Thymus (tissue), 11 donors: ENCODE measurements around the gene MEIS2. TPM values are rescaled to one million over a fixed set of nuclear protein-coding genes. Genes with fewer than 3 reads are reported as not detected.
A peak's percentile ranks its signal among the peaks of the same experiment; 100 is the strongest.

ENCODE experiments used
- DNase-seq, 9 donors: peaks; one replicate each; pipeline ENCODE4 v3.0.0-alpha.2; 2013; ENCODE audit warnings: low spot score in 9 of 9, low read depth in 6 of 9, missing footprints in 1 of 9
- H3K27ac ChIP-seq, 2 donors: one replicate each; pipeline ENCODE4 v1.5.1; 2013; ENCODE audit warnings: control low read depth in 1 of 2, low read depth in 1 of 2, low read length in 1 of 2, mild to moderate bottlenecking in 1 of 2, moderate library complexity in 1 of 2
- H3K27me3 ChIP-seq, 2 donors: one replicate each; pipeline ENCODE4 v1.5.1; 2013; ENCODE audit warnings: low read length in 1 of 2; ENCODE audit not compliant: control insufficient read depth in 2 of 2, insufficient read depth in 1 of 2
- H3K36me3 ChIP-seq, 2 donors: one replicate each; pipeline ENCODE4 v1.5.1; 2013; ENCODE audit warnings: low read length in 1 of 2, mild to moderate bottlenecking in 1 of 2, moderate library complexity in 1 of 2; ENCODE audit not compliant: control insufficient read depth in 2 of 2, insufficient read depth in 2 of 2
- H3K4me1 ChIP-seq, 2 donors: one replicate each; pipeline ENCODE4 v1.5.1; 2013; ENCODE audit warnings: low read length in 2 of 2; ENCODE audit not compliant: control insufficient read depth in 2 of 2, insufficient read depth in 2 of 2
- H3K4me3 ChIP-seq, 2 donors: one replicate each; pipeline ENCODE4 v1.5.1; 2013; ENCODE audit warnings: low read length in 2 of 2, control low read depth in 1 of 2, mild to moderate bottlenecking in 1 of 2
- H3K9me3 ChIP-seq, 2 donors: one replicate each; pipeline ENCODE4 v1.5.1; 2013; ENCODE audit warnings: low read length in 1 of 2, mild to moderate bottlenecking in 1 of 2; ENCODE audit not compliant: control insufficient read depth in 2 of 2, insufficient read depth in 1 of 2
- WGBS: extraction: QIAGEN DNeasy Blood & Tissue Kit; methylation state at CpG from one replicate; pipeline ENCODE4 v1.1.7; 2013; 5-methylcytosine and 5-hydroxymethylcytosine counted together
- polyA plus RNA-seq: library from polyadenylated mRNA; stranded (reverse); fragments of 200-250 nt; gene quantifications from one replicate; pipeline ENCODE4 v1.2.3, GENCODE V29; 2013
- total RNA-seq: library from RNA; stranded (reverse); fragments of 120-200 nt; gene quantifications from one replicate; pipeline ENCODE4 v1.2.4, GENCODE V29; 2013
- donor health status: healthy.

MEIS2 gene
- total and polyA plus RNA-seq, 2 donors, result 20.8 to 32.7 TPM

DNA sequence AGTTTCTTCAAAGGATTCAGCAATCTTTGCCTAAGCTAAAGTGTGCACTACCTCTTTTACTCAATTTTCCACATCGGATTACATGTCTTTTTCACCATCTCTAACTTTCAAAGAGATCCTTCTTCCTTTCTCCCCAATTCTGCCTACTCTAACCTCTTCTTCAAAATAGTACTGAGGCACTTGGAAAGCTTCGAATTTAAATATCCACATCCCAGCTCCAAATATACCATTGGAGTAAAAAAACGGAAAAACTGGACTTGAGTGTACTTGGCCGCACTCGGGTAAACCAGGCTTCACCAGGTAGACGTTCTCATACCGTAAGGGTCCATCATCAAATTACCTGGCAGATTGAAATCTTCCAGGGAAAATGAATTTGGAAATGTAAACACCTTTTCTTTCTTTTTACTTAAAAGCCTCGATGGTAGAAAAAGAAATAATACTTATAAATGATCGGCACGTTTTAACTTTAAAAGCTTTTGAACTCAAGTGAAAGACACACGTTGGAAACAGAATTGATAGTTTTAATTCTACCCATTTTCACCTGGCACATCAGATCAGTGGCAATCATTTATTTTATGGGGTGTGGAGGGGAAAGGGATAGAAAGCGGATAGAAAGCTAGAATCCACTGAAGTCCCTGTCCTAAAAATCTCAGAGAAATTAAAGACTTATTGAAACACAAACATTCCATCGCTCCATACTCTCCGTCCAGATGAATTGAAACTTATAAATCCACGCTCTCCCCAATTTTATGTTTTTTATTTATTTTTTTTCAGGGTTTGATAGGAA, 8.2 kb upstream of the MEIS2 start:
- H3K27me3 ChIP-seq, result peaks cover 59 to 93% of the 10 kb centered on the region in 2 donors
- no peak for DNase-seq
- no peaks in the 10 kb centered on the region for H3K36me3 ChIP-seq
- peak overlapping the region in 1 of 2 donors; percentile 64 for H3K27ac ChIP-seq
- peaks cover 0 to 2% of the 10 kb centered on the region in 2 donors for H3K9me3 ChIP-seq
- no peak overlapping the region for H3K4me3 ChIP-seq
- 41% methylated on average over 15 of the region's 15 CpGs for WGBS
- H3K4me1 ChIP-seq, result no peaks in the 10 kb centered on the region

DNA sequence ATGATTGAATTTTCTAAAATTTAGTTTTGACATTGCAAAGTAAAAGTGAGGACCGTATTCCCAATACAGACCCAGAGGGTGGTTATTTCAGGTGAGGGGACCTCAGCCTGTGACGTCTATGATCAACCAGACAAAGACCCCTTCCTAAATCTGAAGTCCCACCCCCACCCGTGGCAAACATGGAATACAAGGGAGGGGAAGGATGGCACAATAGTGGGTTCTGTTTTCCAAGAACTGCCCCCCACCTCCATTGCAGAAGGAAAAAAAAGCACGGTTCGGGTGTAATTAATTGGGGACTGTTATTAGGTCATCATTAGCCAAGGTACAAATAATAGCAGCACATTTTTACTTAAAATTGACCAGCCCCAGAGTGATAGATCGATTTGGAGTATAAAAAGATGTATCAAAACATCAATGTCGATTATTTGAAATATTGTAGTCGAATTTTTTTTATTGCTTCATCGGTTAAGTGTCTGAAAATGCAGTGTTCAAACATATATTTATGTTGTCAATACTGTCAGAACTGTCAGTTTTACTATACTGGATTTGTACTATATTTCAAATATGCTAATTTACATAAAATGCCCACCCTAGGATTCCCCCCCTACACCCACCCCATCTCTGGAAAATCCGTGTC, 7.5 kb upstream of the MEIS2 start:
- WGBS, result 20% methylated on average over 10 of the region's 10 CpGs
- H3K4me3 ChIP-seq, result no peak overlapping the region
- peaks cover 0 to 2% of the 10 kb centered on the region in 2 donors for H3K9me3 ChIP-seq
- H3K36me3 ChIP-seq, result no peaks in the 10 kb centered on the region
- H3K4me1 ChIP-seq, result no peaks in the 10 kb centered on the region
- DNase-seq, result no peak
- H3K27me3 ChIP-seq, result peaks cover 65 to 94% of the 10 kb centered on the region in 2 donors
- peak overlapping the region in 1 of 2 donors; percentile 61 for H3K27ac ChIP-seq

DNA sequence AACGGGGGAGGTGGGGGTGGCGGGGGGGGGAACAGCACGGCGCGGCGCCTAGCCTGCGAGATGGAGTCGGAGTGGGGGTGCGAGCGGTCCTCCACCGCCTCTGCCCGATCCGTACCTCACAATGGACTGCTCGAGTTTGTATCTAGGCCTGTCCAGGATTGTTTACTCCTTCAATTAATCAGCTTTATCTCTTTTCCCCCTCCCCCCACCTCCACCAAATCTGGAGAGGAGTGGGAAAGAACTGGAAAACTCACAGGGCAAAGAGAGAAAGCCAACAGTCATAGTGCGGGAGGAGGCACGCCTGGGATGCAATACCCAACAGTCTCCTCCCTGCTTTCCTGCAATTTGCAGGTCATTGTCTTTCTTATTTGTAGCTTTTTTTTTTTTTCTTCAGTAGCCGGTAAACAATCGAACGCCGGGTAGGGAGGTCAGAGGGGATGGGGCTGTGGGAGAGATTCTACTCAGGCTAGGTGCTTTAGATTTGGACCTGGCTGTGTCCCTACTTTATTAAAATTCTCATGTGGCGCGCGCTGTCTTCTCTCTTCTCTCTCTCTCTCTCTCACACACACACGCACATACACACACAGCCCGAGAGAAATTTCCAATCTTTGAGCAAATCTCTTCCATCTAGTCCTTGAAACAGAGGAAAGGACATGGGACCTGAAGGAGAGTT, 6.9 kb upstream of the MEIS2 start:
- Histone ChIP-seq H3K36me3 (no peaks in the 10 kb centered on the region), H3K4me1 (no peaks in the 10 kb centered on the region), H3K27ac (peak overlapping the region; percentile 72 to 74), H3K9me3 (peaks cover 0 to 2% of the 10 kb centered on the region in 2 donors), H3K4me3 (no peak overlapping the region), H3K27me3 (peaks cover 71 to 96% of the 10 kb centered on the region in 2 donors)
- WGBS, result 15% methylated on average over 25 of the region's 25 CpGs
- DNase-seq, result no peak

DNA sequence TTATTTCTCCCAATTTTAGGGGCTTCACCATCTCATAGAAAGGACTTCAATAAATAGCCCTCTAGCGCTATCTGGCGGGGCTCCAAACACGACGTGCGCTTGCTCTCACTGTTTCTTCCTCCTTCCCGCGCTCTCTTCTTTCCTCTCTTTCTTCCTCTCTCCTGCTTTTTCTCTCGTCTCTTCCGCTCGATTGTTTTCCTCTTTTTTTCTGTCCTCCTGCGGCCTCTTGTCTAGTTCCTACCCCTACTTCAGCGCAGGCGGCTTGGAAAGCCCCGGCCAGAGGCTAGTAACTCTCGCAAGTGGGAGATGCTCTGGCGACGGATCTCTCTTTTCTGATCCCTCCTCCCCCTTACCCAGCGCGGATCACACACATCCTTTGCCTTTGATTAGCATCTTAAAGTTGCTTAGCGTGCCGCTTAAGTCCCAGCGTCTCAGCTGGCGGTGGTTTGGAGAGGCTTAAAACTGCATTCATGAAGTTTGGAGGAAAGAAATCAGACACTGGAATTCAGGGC, 6.2 kb upstream of the MEIS2 start:
- H3K9me3 ChIP-seq, result peaks cover 0 to 2% of the 10 kb centered on the region in 2 donors
- 4% methylated on average over 23 of the region's 23 CpGs for WGBS
- H3K27me3 ChIP-seq, result peaks cover 71 to 95% of the 10 kb centered on the region in 2 donors
- peak overlapping the region; percentile 70 to 74 for H3K27ac ChIP-seq
- H3K4me1 ChIP-seq, result no peaks in the 10 kb centered on the region
- DNase-seq, result peak in 1 of 9 donors; percentile 37
- peak overlapping the region; percentile 15 to 16 for H3K4me3 ChIP-seq
- H3K36me3 ChIP-seq, result no peaks in the 10 kb centered on the region

DNA sequence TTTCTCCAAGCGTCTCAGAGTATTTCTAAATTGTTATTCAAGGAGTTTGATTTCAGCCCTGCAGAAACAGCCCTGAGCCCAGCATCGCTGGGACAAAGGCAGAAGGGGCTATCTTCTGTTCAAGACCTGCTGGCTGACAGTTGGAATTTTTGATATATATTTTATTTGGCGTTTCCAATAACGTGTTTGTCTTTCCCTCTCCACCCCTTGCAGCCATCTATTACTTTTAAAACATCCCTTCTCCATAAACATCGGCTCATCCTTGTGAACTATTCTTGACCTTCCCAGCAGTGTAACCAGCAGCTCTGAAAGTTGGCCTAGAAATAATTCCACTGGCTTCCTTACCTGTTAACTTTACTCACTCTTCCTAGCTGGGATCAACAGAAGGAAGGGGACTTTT, 5.5 kb upstream of the MEIS2 start:
- Histone ChIP-seq H3K36me3 (no peaks in the 10 kb centered on the region), H3K4me1 (peaks cover 3% of the 10 kb centered on the region in 2 donors), H3K27me3 (peaks cover 74 to 95% of the 10 kb centered on the region in 2 donors), H3K27ac (peak overlapping the region in 1 of 2 donors; percentile 70), H3K4me3 (peak overlapping the region in 1 of 2 donors; percentile 5), H3K9me3 (peaks cover 0 to 2% of the 10 kb centered on the region in 2 donors)
- DNase-seq, result no peak
- 34% methylated on average over 5 of the region's 5 CpGs for WGBS

DNA sequence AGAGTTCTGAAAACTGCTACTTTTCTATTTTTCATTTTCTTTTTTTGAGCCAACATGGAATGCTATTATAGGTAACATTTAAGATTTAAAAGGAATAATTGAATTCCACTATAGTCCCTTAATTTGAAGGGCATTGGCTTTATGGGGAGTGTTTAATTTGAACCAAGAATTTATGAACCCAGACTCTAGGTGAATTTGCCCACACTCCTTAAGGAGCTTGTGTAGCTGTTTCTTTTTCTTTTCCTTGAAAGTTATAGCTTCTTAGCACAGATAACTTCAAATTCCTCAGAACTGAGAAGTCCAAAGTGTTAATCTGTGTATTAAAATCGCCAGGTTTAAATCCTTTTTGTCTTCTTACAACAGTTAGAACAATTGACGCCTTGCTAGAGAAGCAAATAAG, 4.7 kb upstream of the MEIS2 start:
- DNase-seq, result no peak
- peaks cover 0 to 1% of the 10 kb centered on the region in 2 donors for H3K9me3 ChIP-seq
- peaks cover 4 to 6% of the 10 kb centered on the region in 2 donors for H3K4me1 ChIP-seq
- peak overlapping the region in 1 of 2 donors; percentile 29 for H3K27ac ChIP-seq
- H3K27me3 ChIP-seq, result peaks cover 74 to 95% of the 10 kb centered on the region in 2 donors
- no peak overlapping the region for H3K4me3 ChIP-seq
- H3K36me3 ChIP-seq, result no peaks in the 10 kb centered on the region
- WGBS, result 66% methylated on average over 2 of the region's 2 CpGs

DNA sequence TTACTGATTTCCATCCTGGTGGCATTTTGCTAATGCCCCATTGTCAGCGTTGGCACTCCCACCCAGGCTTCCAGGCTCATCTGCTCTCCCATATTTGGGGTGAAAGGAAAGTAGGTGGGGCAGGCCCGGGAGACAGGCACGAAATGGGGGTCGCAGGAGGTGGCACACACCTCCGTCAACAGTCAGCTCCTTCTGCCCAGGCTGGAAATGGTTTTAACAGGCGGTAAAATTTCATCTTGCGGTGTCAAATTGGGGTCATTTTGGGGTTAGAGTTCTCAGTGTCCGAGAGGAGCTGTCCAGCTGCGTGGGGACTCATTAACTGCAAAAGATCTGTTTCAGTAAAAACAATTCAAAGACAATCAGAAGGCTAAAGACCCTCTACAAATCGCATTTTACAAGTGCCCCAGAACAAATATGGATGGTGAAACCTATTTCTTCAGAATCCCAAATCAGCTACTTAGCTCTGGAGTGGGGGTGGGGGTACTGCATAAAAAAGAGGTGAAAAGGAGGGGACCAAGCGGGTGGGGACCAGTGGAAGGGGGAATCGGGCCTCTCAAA, 4.2 kb upstream of the MEIS2 start:
- peak overlapping the region; percentile 36 to 60 for H3K27ac ChIP-seq
- DNase-seq, result no peak
- H3K27me3 ChIP-seq, result peaks cover 76 to 95% of the 10 kb centered on the region in 2 donors
- WGBS, result 39% methylated on average over 12 of the region's 12 CpGs
- H3K4me3 ChIP-seq, result peak overlapping the region in 1 of 2 donors; percentile 13
- peaks cover 4 to 6% of the 10 kb centered on the region in 2 donors for H3K4me1 ChIP-seq
- H3K9me3 ChIP-seq, result peaks cover 0 to 1% of the 10 kb centered on the region in 2 donors
- H3K36me3 ChIP-seq, result no peaks in the 10 kb centered on the region

DNA sequence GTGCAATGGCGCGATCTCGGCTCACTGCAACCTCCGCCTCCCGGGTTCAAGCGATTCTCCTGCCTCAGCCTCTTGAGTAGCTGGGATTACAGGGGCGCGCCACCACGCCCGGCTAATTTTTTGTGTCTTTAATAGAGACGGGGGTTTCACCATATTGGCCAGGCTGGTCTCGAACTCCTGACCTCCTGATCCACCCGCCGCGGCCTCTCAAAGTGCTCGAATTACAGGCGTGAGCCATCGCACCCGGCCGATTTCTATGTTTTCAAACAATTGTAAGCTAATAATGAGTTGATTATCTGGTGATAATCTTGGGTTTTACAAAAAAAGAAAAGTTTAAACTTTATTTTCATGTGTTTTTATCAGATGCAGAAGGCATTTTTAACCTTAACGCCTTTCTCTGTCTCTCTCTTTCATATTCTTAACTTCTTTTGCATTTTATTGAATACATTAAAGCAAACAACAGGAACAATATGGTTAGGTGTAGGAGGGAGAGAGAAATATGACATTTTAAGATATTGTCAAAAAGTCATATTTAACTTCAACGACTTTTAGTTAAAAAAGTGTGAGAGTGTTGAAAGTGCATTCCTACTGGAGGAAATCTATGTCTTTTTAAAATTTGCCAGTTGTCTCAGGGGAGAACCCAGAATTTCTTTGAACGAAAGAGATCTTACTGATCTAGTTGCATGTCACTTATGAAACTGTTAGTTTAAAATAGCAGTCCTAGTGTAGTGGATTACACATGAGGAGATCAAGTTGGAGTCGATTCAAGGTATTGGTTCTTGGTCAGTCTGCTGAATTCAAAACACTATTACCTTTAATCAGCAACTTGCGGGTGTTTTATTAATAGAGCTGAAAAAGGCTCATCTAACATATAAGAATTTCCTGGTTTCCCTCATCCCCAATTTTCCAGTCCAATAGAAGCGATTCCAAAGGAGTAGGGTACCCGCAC, 3.4 kb upstream of the MEIS2 start:
- H3K36me3 ChIP-seq, result no peaks in the 10 kb centered on the region
- H3K27me3 ChIP-seq, result peaks cover 76 to 95% of the 10 kb centered on the region in 2 donors
- H3K4me1 ChIP-seq, result peaks cover 4 to 10% of the 10 kb centered on the region in 2 donors
- H3K9me3 ChIP-seq, result peaks cover 0 to 2% of the 10 kb centered on the region in 2 donors
- DNase-seq, result no peak
- WGBS, result 28% methylated on average over 27 of the region's 27 CpGs
- peak overlapping the region in 1 of 2 donors; percentile 13 for H3K4me3 ChIP-seq
- H3K27ac ChIP-seq, result peak overlapping the region; percentile 36 to 60
